ENCODE measurements around the gene TMIGD1. TPM values are rescaled to one million over a fixed set of nuclear protein-coding genes. Genes with fewer than 3 reads are reported as not detected.

Gene TMIGD1
- total and polyA plus RNA-seq, 2 donors (not counting 1 experiment from before 2014, with no cell fraction given), result not detected

- Histone ChIP-seq H3K27ac (ENCODE audit: low read length in 2 of 2) (no peak overlapping the region), H3K79me2 (ENCODE audit: control insufficient read depth, insufficient read depth, low read length) (no peaks in the 10 kb centered on the region), H3K4me2 (replicated peaks; ENCODE audit: low read depth, low read length, poor library complexity, severe bottlenecking) (peak overlapping the region; percentile 83), H4K20me1 (ENCODE audit: control insufficient read depth, insufficient read depth, low read length, poor library complexity, severe bottlenecking) (peaks cover 14% of the 10 kb centered on the region), H3K4me1 (ENCODE audit: control insufficient read depth in 2 of 2, insufficient read depth in 2 of 2, low read length in 2 of 2) (peaks cover 17 to 19% of the 10 kb centered on the region in 2 donors), H3K36me3 (replicated peaks in 1 of 2; ENCODE audit: control extremely low read depth in 1 of 2, control insufficient read depth in 1 of 2, extremely low read depth in 1 of 2, insufficient read depth in 2 of 2, low read length in 1 of 2) (no peaks in the 10 kb centered on the region), H3K27me3 (replicated peaks in 1 of 4; ENCODE audit: control extremely low read depth in 1 of 4, control insufficient read depth in 3 of 4, insufficient read depth in 4 of 4, low read length in 3 of 4) (peaks cover 0 to 43% (median 41%) of the 10 kb centered on the region in 4 experiments), H2AFZ (ENCODE audit: insufficient read depth, low read depth, low read length, poor library complexity, severe bottlenecking) (peak overlapping the region; percentile 89), H3K4me3 (ENCODE audit: control extremely low read depth in 1 of 5, extremely low read depth in 1 of 5, insufficient read depth in 1 of 5, low read depth in 2 of 5, low read length in 4 of 5) (peak overlapping the region; percentile 62 to 94 (median 77)), H3K9ac (ENCODE audit: low read length) (peak overlapping the region; percentile 83), H3K9me3 (ENCODE audit: control extremely low read depth in 1 of 3, control insufficient read depth in 2 of 3, insufficient read depth in 1 of 3, low read length in 2 of 3) (no peaks in the 10 kb centered on the region)
- ChIA-PET POLR2A (interaction anchor here (0.6 kb wide), 1 partner anchor 938 kb away, joined by 6 read pairs; no protein-coding TSS in a partner anchor), CTCF (interaction anchor here (1.1 to 2.6 kb wide), 2 partner anchors 176 to 274 kb away, joined by 3 to 9 read pairs; no protein-coding TSS in a partner anchor)
- peak overlapping the region; percentile 88 for H3K4me3 Mint-ChIP-seq
- peaks cover 28% of the 10 kb centered on the region for H3K4me1 Mint-ChIP-seq
- peak overlapping the region; percentile 80 for H3K27ac Mint-ChIP-seq
- TF ChIP-seq CTCF (IDR thresholded peaks at IDR 0.05), result no peak
- TF ChIP-seq EZH2 (IDR thresholded peaks at IDR 0.05; ENCODE audit: borderline replicate concordance, insufficient read depth, low read depth, low read length, poor library complexity, severe bottlenecking), result no peak
- ATAC-seq (ENCODE audit: low read depth) (no peak), DNase-seq (no peak)
- H3K9me3 Mint-ChIP-seq (ENCODE audit: insufficient read depth), result no peaks in the 10 kb centered on the region
- WGBS (ENCODE audit: insufficient coverage), result 3% methylated on average over 26 of the region's 31 CpGs
- peaks cover 53% of the 10 kb centered on the region for H3K27me3 Mint-ChIP-seq
- intact Hi-C loops (cut with micrococcal nuclease), result loop anchor here (1.0 to 10.0 kb wide), 5 partner anchors 86 to 1086 kb away; partner anchors contain the start of genes CRLF3, GOSR1 and NUFIP2
These were observed 44.5 kb upstream of the TMIGD1 start for GRCh38 chr17:30378241-30378824.
